ENCODE measurements around the gene LEKR1. TPM values are rescaled to one million over a fixed set of nuclear protein-coding genes. Genes with fewer than 3 reads are reported as not detected.
"Not testable (repeated sequence)": the region's sequence is repeated elsewhere in the genome, so short reads cannot be mapped to it uniquely, and the experiment has no call there.

Gene LEKR1
- total RNA-seq, 2 experiments from 2014 or later = 0.16 TPM; not detected in 1

DNA sequence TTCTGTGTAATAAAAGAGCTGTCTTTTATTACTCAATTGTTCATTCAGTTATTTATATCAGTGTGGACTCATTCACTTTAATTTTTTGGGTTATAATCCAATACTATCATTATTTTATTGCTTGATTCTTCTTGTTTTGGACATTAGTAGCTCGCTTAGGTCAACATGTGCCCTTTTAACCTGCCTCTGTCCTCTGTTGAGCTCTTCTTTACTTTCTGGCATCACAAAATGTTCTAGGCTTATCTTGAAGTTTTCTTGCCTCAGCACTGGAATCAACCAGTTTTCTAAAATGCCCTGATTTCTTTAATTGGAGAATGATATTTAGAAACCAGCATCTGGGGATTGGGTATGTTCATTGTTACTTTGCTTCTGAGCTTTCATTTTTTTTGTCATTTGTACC, 82.2 kb downstream of the LEKR1 start:
- Histone ChIP-seq H3K4me1 (ENCODE audit: insufficient read depth, low read length, poor library complexity, severe bottlenecking) (no peaks in the 10 kb centered on the region), H3K36me3 (ENCODE audit: insufficient read depth, low read length) (no peaks in the 10 kb centered on the region), H2AFZ (ENCODE audit: low read length) (no peak overlapping the region), H3K4me2 (ENCODE audit: low read length) (no peak overlapping the region), H3K9me2 (ENCODE audit: insufficient read depth, low read length) (no peaks in the 10 kb centered on the region), H4K20me1 (ENCODE audit: insufficient read depth, low read length) (no peaks in the 10 kb centered on the region), H3K79me2 (ENCODE audit: insufficient read depth, low read depth, low read length) (no peaks in the 10 kb centered on the region), H3K27ac (ENCODE audit: low read depth, low read length, poor library complexity, severe bottlenecking) (no peak overlapping the region), H3K4me3 (ENCODE audit: low read depth, low read length, poor library complexity, severe bottlenecking) (no peak overlapping the region), H3K9me3 (ENCODE audit: low read length) (no peaks in the 10 kb centered on the region)
- no TSS peak for BruUV-seq (replicated peaks)
- no peak for DNase-seq (ENCODE audit: low spot score)
- CTCF ChIA-PET (ENCODE audit: unreplicated experiment) = no interaction called here
- intact Hi-C loops (cut with micrococcal nuclease; ENCODE audit: unreplicated experiment) = no loop called here
- POLR2A ChIA-PET = interaction anchor here (0.5 to 0.6 kb wide), 2 partner anchors 54 to 1559 kb away, joined by 3 read pairs; no protein-coding TSS in a partner anchor
- TF ChIP-seq, protein P1, sequence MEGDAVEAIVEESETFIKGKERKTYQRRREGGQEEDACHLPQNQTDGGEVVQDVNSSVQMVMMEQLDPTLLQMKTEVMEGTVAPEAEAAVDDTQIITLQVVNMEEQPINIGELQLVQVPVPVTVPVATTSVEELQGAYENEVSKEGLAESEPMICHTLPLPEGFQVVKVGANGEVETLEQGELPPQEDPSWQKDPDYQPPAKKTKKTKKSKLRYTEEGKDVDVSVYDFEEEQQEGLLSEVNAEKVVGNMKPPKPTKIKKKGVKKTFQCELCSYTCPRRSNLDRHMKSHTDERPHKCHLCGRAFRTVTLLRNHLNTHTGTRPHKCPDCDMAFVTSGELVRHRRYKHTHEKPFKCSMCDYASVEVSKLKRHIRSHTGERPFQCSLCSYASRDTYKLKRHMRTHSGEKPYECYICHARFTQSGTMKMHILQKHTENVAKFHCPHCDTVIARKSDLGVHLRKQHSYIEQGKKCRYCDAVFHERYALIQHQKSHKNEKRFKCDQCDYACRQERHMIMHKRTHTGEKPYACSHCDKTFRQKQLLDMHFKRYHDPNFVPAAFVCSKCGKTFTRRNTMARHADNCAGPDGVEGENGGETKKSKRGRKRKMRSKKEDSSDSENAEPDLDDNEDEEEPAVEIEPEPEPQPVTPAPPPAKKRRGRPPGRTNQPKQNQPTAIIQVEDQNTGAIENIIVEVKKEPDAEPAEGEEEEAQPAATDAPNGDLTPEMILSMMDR (conservative IDR thresholded peaks at IDR 0.05; ENCODE audit: low read length) = no peak

DNA sequence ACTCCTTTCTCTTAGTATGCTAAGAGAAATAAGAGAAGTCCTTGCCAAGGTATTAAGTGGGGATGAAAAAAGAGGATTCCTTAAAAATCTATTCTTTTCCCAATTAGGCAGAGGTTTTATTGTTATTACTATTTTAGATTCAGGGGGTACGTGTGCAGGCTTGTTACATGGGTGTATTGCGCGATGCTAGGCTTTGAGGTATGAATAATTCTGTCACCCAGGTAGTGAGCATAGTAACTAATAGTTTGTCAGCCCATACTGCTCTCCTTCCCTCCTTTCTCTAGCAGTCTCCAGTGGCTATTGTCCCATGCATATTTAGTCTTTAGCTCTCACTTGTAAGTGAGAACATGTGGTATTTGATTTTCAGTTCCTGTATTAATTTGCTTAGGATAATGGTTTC, 83.9 kb downstream of the LEKR1 start:
- no TSS peak for BruUV-seq (replicated peaks)
- no peak overlapping the region for H2AFZ ChIP-seq (ENCODE audit: low read length)
- ChIA-PET CTCF (ENCODE audit: unreplicated experiment) (no interaction called here), POLR2A (no interaction called here)
- no peaks in the 10 kb centered on the region for H3K79me2 ChIP-seq (ENCODE audit: insufficient read depth, low read depth, low read length)
- no peaks in the 10 kb centered on the region for H3K9me3 ChIP-seq (ENCODE audit: low read length)
- H3K4me2 ChIP-seq (ENCODE audit: low read length) = no peak overlapping the region
- no peaks in the 10 kb centered on the region for H3K36me3 ChIP-seq (ENCODE audit: insufficient read depth, low read length)
- no peak overlapping the region for H3K4me3 ChIP-seq (ENCODE audit: low read depth, low read length, poor library complexity, severe bottlenecking)
- no peak for DNase-seq (ENCODE audit: low spot score)
- H3K27ac ChIP-seq (ENCODE audit: low read depth, low read length, poor library complexity, severe bottlenecking) = no peak overlapping the region
- no peaks in the 10 kb centered on the region for H3K9me2 ChIP-seq (ENCODE audit: insufficient read depth, low read length)
- H4K20me1 ChIP-seq (ENCODE audit: insufficient read depth, low read length) = no peaks in the 10 kb centered on the region
- intact Hi-C loops (cut with micrococcal nuclease; ENCODE audit: unreplicated experiment) = no loop called here
- no peak for TF ChIP-seq EZH2phosphoT487 (IDR thresholded peaks at IDR 0.05; ENCODE audit: borderline replicate concordance, low read depth, low read length)
- TF ChIP-seq, protein P1 (conservative IDR thresholded peaks at IDR 0.05; ENCODE audit: low read length) = no peak
- H3K4me1 ChIP-seq (ENCODE audit: insufficient read depth, low read length, poor library complexity, severe bottlenecking) = no peaks in the 10 kb centered on the region

DNA sequence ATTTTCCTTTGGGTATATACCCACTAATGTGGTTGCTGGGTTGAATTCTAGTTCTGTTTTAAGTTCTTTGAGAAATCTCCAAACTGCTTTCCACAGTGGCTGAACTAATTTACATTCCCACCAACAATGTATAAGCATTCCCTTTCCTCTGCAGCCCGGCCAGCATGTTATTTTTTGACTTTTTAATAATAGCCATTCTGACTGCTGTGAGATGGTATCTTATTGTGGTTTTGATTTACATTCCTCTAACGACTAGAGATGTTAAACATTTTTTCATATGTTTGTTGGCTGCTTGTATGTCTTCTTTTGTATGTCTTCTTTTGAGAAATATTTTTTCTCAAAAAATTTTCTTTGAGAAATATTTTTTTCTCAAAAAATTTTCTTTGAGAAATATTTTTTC, 84.7 kb downstream of the LEKR1 start:
- CTCF ChIA-PET (ENCODE audit: unreplicated experiment); DNase-seq (ENCODE audit: low spot score); H2AFZ ChIP-seq (ENCODE audit: low read length); H4K20me1 ChIP-seq (ENCODE audit: insufficient read depth, low read length); POLR2A ChIA-PET; H3K4me2 ChIP-seq (ENCODE audit: low read length); intact Hi-C loops (cut with micrococcal nuclease; ENCODE audit: unreplicated experiment); H3K36me3 ChIP-seq (ENCODE audit: insufficient read depth, low read length); BruUV-seq (replicated peaks); H3K27ac ChIP-seq (ENCODE audit: low read depth, low read length, poor library complexity, severe bottlenecking); H3K4me3 ChIP-seq (ENCODE audit: low read depth, low read length, poor library complexity, severe bottlenecking); H3K9me2 ChIP-seq (ENCODE audit: insufficient read depth, low read length); H3K79me2 ChIP-seq (ENCODE audit: insufficient read depth, low read depth, low read length); H3K4me1 ChIP-seq (ENCODE audit: insufficient read depth, low read length, poor library complexity, severe bottlenecking); H3K9me3 ChIP-seq (ENCODE audit: low read length): not testable (repeated sequence)

DNA sequence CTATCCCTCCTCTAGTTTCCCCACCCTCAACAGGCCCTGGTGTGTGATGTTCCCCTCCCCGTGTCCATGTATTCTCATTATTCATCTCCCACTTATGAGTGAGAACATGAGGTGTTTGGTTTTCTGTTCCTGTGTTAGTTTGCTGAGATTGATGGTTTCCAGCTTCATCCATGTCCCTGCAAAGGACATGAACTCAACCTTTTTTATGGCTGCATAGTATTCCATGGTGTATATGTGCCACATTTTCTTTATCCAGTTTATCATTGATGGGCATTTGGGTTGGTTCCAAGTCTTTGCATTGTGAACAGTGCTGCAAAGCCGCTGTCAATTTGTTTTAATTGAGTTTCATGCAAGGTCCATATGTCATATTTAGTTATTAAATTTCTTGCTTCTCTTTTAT, 88.1 kb downstream of the LEKR1 start:
- H3K79me2 ChIP-seq (ENCODE audit: insufficient read depth, low read depth, low read length); H3K9me2 ChIP-seq (ENCODE audit: insufficient read depth, low read length); DNase-seq (ENCODE audit: low spot score); CTCF ChIA-PET (ENCODE audit: unreplicated experiment); H3K36me3 ChIP-seq (ENCODE audit: insufficient read depth, low read length); BruUV-seq (replicated peaks); H3K9me3 ChIP-seq (ENCODE audit: low read length); H3K4me3 ChIP-seq (ENCODE audit: low read depth, low read length, poor library complexity, severe bottlenecking); intact Hi-C loops (cut with micrococcal nuclease; ENCODE audit: unreplicated experiment); H4K20me1 ChIP-seq (ENCODE audit: insufficient read depth, low read length); H3K4me2 ChIP-seq (ENCODE audit: low read length); H3K27ac ChIP-seq (ENCODE audit: low read depth, low read length, poor library complexity, severe bottlenecking); POLR2A ChIA-PET; H2AFZ ChIP-seq (ENCODE audit: low read length); H3K4me1 ChIP-seq (ENCODE audit: insufficient read depth, low read length, poor library complexity, severe bottlenecking): not testable (repeated sequence)

All from OCI-LY7 (cell line).